ENCODE results near the gene WTAP. TPM values are rescaled to one million over a fixed set of nuclear protein-coding genes. Genes with fewer than 3 reads are reported as not detected.

WTAP gene
- total RNA-seq, 1 donor from 2014 or later: 46.4 TPM

DNA sequence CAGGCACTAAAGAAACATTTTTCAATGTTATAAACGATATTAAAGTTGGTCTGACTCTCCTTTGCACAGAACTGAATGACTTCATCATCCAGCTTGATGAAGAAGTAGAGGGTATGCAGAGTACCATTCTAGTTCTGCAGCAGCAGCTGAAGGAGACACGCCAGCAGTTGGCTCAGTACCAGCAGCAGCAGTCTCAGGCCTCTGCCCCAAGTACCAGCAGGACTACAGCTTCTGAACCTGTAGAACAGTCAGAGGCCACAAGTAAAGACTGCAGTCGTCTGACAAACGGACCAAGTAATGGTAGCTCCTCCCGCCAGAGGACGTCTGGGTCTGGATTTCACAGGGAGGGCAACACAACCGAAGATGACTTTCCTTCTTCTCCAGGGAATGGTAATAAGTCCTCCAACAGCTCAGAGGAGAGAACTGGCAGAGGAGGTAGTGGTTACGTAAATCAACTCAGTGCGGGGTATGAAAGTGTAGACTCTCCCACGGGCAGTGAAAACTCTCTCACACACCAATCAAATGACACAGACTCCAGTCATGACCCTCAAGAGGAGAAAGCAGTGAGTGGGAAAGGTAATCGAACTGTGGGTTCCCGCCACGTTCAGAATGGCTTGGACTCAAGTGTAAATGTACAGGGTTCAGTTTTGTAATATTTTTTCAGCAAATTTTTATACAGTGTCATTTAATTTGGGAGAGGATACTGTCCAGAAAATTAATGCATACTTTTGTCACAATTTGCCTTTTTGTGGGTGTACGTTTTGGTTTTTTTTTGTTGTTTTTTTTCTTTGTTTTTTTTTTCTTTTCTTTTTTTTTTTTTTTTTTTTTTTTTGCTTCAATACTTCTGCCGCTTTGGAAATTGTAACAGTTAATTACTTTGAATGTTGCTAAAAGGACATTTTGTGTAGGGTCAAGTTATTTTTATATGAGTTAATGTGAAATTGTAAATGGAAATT, 27.9 kb downstream of the WTAP start:
- ATAC-seq: peak; percentile 59
- intact Hi-C loops (cut with micrococcal nuclease): no loop called here

DNA sequence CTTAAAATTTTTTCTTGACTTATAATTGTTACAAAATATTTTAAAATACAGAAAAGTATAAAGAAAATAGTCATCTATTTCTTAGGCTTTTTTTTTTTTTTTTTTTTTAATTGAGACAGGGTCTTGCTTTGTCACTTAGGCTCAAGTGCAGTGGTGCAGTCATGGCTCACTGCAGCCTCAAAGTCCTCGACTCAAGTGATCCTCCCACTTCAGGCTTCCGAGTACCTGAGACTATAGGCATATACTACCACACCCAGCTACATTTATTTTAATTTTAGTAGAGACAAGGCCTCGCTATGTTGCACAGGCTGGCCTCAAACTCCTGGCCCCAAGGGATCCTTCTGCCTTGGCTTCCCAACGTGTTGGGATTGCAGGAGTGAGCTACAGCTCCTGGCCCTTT, 29.2 kb downstream of the WTAP start:
- no peak for DNase-seq
- ATAC-seq: no peak
- intact Hi-C loops (cut with micrococcal nuclease): no loop called here

More for the DNA sequence above, 27.9 kb downstream of the WTAP start:
- no peak for DNase-seq

DNA sequence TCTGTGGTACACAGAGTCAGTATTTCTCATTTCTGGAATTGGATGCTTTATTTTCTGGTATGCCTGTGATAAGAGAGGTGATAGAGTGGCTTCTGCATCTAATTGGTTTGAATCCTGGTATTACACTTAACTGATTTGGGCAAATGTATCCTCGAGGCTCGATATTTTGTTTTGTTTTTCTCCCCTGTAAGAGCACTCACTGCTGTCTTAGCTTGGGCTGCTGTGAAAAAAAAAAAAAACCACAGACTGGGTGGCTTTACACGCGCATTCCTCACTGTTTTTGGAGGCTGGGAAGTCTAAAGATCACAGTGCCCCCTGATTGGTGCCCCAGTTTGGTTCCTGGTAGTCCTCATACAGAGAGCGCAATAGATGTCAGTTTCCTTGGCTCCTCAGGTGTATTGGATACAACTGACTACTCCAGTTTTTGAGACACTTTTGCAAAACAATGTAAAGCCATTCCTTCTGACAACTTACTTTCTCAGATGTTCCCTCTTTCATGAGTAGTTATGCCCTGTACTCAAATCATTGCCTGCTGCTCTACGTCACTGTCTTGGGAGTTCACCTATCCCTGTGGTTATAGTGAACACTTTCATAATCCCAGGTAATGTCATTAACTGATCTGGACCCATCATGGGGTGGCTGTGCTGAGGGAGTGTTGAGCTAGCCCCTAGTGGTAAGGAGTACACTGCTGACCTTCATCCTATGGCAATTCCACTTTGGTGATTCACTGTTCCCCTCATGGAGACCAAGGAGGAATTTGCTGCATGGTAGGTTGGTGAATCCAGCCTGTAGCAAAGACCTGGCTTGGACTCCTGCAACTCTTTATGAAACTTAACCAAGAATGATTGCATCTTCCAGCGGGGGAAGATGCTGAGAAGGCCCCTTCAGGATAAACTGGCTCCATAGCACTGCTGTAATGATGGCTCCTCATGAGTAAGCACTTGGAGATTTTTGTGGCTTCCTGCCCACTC, 31.0 kb downstream of the WTAP start:
- DNase-seq (no peak), ATAC-seq (no peak)
- intact Hi-C loops (cut with micrococcal nuclease): no loop called here

- ATAC-seq (no peak), DNase-seq (no peak)
- intact Hi-C loops (cut with micrococcal nuclease): no loop called here
These were observed 32.3 kb downstream of the WTAP start for GRCh38 chr6:159759645-159760044.

GRCh38 chr6:159760602-159761057, 33.3 kb downstream of the WTAP start:
- ATAC-seq (no peak), DNase-seq (no peak)
- intact Hi-C loops (cut with micrococcal nuclease): no loop called here

- no peak for ATAC-seq
- intact Hi-C loops (cut with micrococcal nuclease): no loop called here
These were observed 34.0 kb downstream of the WTAP start for GRCh38 chr6:159761129-159761872.

DNA sequence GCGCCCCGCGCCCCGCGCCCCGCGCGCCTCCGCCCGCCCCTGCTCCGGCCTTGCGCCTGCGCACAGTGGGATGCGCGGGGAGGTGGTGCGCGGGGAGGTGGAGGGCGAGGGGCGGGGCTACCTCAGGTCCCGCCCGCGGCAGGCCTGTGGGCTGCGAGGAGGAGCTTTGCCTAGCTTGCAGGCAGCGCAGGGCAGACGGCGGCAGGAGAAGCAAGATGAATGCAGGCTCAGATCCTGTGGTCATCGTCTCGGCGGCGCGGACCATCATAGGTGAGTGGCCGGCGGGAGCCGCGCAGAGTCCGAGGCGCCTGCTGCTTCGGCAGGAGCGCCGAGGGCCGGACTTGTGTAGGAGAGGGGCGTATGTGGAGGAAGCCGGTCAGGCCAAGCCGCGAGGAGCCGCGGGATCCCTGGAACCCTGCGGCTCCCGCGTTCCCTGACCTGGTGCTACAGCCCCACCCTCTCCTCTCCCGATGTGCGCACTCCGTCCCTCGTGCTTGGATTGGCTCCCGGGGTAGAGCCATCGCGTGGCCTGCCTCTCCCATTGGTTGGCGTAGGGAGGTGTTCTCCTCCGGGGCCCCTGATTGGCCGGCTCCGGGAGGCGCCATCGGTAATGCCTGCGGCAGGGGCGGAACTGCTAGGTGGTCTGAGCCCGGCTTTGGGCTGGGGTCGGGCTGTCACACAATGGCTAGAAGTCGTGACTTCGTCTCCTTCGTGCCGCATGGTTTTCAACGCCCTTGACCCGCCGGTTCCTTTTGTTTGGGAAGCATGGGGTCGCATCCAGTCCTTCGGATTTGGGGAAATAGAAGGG, 34.8 kb downstream of the WTAP start, which contains the start of gene ACAT2:
ACAT2 (plus strand) TSS at position 173 of the 808 bp plus-strand sequence; CDS start at position 216, 43 bp downstream.
- peak; percentile 99 for ATAC-seq
- peak; percentile 96 for DNase-seq
- intact Hi-C loops (cut with micrococcal nuclease): no loop called here

More at GRCh38 chr6:159761129-159761872, 34.0 kb downstream of the WTAP start:
- peak; percentile 53 for DNase-seq

DNA sequence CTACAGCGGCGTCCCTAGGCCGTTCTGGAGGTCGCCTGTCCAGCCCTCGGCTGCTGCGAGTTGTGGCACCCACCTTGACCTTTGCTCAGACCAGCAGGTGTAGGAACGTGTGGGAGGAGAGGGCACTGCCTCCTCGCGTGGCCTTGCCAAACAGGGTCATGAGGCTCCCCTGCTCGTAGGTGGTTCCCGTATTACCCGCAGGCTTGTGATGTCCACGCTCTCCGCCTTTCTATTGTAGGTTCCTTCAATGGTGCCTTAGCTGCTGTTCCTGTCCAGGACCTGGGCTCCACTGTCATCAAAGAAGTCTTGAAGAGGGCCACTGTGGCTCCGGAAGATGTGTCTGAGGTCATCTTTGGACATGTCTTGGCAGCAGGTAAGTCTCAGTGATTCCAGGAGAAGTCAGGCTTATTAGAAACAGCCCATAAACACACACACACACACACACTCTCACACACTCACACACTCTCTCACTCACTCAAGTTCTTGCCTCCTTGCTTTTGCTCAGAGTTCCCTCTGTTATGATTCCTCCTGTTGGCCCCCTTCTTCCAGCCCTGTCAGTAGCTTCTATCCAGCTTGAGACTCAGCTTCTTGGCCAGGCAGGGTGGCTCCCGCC, 35.5 kb downstream of the WTAP start:
- DNase-seq (peak; percentile 32), ATAC-seq (no peak)
- intact Hi-C loops (cut with micrococcal nuclease): no loop called here

DNA sequence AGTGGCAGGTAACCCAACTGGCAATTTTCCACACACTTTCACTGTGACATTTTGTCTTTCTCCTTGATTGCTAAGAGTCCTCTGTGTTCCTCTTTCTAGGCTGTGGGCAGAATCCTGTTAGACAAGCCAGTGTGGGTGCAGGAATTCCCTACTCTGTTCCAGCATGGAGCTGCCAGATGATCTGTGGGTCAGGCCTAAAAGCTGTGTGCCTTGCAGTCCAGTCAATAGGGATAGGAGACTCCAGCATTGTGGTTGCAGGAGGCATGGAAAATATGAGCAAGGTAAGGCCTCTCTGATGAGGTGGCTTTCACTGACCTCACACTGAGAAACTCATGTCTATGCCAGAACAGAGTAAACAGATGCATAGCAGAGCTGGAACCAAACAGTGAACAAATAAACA, 39.6 kb downstream of the WTAP start:
- ATAC-seq (no peak), DNase-seq (no peak)
- intact Hi-C loops (cut with micrococcal nuclease): no loop called here

DNA sequence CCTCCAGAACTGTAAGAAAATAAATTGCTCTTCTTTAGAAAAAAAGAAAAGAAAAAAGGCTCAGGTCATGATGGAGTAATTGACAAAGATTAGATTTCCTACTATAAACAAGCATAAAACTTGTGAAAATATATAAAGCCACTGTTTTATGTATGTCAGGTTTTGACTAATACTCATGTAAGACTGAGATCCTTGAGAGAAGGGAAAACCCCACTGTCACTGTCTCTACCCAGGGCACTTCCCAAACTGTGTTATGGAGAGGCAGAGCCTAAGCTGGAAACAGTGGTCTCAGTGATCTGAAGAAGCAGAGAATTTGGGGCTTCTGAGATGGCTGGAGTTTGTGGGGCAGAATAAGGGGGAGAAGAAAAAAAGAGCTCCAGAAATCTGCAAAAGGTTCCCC, 42.2 kb downstream of the WTAP start:
- intact Hi-C loops (cut with micrococcal nuclease): no loop called here
- DNase-seq (no peak), ATAC-seq (no peak)

GRCh38 chr6:159772196-159772595, 44.9 kb downstream of the WTAP start:
- intact Hi-C loops (cut with micrococcal nuclease): no loop called here
- no peak for DNase-seq
- no peak for ATAC-seq

DNA sequence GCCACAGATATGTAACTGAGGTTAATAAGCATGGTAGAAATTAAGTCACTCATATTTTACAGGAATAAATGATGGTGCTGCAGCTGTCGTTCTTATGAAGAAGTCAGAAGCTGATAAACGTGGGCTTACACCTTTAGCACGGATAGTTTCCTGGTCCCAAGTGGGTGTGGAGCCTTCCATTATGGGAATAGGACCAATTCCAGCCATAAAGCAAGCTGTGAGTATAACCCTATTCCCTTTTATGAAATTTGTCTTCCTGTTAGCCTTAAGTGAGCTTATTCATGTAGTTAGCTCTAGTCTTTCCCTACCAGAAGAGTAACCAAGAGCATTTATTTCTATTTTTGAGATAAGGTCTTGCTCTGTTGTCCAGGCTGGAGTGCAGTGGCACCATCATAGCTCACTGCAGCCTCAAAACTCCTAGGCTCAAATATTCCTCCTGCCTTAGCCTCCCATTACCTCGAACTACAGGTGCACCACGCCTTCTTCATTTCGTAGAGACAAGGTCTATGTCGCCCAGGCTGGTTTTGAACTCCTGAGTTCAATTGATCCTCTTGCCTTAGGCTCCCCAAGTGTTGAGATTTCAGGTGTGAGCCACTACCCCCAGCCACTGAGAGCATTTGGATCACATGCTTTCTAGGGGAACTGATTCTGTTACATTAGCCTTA, 50.1 kb downstream of the WTAP start:
- intact Hi-C loops (cut with micrococcal nuclease): no loop called here
- ATAC-seq (no peak), DNase-seq (no peak)

- intact Hi-C loops (cut with micrococcal nuclease): no loop called here
- no peak for ATAC-seq
- DNase-seq: no peak
These were observed 50.8 kb downstream of the WTAP start for GRCh38 chr6:159778131-159778530.

DNA sequence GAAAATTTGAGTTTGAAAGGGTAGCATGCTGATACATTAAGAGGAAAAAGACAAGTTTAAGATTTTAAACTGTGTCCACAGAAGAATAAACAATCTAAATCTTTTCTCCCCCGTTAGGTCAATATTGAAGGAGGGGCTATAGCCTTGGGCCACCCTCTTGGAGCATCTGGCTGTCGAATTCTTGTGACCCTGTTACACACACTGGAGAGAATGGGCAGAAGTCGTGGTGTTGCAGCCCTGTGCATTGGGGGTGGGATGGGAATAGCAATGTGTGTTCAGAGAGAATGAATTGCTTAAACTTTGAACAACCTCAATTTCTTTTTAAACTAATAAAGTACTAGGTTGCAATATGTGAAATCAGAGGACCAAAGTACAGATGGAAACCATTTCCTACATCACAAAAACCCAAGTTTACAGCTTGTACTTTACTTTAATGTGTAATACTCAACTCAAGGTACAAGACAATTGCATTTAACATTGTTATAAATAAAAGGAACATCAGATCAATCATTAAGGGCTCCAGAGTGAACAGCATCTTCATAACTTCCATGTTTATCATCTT, 51.3 kb downstream of the WTAP start:
- intact Hi-C loops (cut with micrococcal nuclease): no loop called here
- no peak for DNase-seq

GRCh38 chr6:159788276-159788675, 61.0 kb downstream of the WTAP start:
- DNase-seq (no peak), ATAC-seq (no peak)
- intact Hi-C loops (cut with micrococcal nuclease): loop anchor here (10.0 kb wide), 2 partner anchors 93 to 257 kb away; partner anchors contain the start of gene SOD2

More for the DNA sequence above, 51.3 kb downstream of the WTAP start:
- no peak for ATAC-seq

GRCh38 chr6:159788753-159789376, 61.6 kb downstream of the WTAP start:
- peak; percentile 60 for DNase-seq
- no peak for ATAC-seq
- intact Hi-C loops (cut with micrococcal nuclease): loop anchor here (10.0 kb wide), 2 partner anchors 94 to 256 kb away; partner anchors contain the start of gene SOD2
